ENCODE measurements around the gene CSNK1G2.

CSNK1G2 gene

DNA sequence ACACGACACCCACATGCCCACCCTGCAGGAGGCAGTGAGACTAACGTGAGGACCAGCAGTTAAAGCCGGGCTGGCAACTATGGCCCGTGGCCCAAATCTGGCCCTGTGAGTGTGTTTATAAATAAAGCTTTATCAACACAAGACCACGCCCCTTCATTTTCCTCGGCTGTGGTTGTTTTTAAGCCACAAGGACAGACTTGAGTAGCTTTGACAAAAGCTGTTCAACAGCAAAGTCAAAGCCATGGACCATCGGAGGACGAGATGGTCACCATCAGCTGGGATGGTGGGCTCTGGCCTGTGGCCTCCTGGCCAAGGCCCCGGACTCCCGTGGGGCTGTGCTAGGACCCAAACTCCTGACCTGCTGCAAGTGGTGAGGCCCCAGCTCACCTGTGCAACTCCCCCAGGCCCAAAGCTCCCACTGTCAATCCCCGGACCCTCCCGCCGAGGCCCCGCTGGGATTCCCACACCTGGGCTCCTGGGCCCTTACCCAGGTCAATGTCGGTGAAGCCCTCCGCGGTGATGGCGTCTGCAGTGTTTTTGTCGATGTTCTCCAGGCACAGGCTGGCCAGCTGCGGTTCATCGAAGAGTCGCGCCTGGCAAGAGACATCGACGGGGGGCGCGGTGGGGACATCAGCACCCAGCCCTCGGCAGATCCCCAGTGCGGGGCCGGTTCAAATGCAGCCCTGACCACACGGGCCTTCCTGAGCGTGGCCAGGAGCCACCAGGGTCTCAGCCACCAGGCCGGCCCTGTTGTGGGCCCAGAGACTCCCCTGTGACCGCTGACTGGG is 49.5 kb downstream of the CSNK1G2 start:
- no peak for DNase-seq

DNA sequence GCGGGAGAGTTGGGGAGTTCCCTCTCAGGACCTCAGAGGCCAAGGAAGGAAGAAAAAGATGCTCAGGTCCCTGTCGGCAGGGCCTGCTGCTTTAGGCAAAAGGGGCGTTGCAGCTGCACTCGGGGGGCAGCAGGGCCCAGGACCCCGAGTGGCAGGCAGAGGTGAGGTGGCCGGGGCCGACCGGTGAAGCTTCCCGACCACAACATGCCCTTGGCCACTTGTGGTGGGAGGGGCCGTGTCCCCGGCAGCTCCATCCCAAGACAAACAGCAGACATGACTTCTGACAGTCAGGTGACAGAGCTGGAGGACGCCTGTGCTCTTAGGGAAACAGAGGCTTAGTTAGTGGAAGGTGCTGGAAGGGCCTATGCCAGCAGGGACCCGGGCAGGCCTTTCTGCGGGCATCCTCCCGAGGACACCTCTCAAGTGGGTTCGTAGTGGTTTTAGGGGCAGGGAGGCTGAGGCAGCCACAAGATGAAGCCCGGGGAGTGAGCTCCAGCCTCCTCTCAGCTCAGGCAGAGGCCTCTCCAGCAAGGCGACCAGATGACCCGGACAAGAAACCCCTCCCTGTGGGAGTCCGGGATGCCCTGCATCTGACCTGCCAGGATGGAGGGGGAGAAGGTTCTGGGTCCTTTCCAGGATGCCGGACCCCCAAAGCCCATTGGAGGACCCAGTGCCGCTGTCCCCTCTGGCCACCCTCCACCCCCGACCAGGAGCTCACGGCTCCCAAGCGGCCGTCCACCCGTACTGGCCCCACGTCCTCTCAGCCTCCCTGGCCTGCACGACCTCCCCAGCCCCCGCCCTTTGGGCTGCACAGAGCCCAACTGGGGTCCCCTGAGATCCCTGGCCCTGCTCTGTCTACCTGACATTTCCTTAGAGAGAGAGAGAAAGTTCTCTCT is 50.3 kb downstream of the CSNK1G2 start:
- no peak for DNase-seq

DNA sequence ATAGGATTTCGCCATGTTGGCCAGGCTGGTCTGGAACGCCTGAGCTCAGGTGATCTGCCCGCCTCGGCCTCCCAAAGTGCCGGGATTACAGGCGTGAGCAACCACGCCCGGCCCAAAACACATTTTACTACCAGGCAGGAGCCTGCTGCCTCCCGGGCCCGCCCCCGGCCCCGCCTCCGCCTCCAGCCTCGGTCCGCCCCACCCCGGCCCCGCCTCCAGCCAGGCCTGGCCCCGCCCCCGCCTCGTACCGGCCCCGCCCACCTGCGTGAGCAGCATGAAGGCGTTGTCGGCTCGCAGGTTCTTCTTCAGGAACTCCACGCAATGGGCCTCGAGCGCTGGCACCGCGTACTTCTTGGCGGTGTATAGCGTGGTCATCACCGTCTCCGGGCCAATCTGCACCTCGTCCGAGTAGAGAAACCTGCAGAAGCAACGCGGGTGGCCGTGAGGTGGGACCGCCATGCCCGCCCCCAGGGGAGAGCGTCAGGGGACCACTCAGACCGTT is 51.8 kb downstream of the CSNK1G2 start:
- DNase-seq = no peak

DNA sequence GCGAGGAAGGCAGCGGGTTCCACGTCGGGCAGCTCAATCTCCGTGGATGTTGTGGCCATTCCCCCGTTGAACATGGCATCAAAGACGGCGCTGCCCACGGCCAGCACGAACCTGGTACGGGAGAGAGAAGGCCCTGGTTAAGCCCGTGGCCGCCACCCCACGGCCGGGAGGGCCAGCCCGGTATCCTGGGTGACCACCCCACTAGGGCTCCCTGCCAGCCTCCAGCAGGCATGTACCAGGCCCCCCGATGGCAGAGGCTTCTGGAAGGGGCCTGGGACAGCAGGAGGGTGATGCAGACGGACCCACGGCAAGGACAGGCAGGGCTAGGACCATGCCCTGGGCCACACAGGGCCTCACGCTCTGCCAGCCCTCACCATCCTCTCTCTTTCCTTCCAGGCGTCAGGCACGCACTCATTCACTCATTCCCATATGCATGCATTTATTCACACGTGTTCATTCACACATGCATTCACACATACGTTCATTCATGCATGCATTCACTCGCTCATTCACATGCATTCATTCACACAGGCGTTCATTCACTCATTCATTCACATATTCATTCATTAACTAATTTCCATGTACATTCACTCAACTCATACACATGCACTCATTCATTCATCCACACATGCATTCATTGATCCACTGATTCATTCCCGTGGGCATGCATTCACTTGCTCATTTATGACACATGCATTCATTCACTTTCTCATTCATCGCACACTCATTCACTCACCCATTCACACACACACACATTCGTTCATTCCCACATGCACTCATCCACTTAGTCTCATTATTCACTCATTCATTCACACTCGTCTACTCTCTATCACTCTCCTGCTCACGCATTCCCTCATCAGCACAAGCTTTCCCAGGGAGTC is 56.6 kb downstream of the CSNK1G2 start:
- DNase-seq = no peak

DNA sequence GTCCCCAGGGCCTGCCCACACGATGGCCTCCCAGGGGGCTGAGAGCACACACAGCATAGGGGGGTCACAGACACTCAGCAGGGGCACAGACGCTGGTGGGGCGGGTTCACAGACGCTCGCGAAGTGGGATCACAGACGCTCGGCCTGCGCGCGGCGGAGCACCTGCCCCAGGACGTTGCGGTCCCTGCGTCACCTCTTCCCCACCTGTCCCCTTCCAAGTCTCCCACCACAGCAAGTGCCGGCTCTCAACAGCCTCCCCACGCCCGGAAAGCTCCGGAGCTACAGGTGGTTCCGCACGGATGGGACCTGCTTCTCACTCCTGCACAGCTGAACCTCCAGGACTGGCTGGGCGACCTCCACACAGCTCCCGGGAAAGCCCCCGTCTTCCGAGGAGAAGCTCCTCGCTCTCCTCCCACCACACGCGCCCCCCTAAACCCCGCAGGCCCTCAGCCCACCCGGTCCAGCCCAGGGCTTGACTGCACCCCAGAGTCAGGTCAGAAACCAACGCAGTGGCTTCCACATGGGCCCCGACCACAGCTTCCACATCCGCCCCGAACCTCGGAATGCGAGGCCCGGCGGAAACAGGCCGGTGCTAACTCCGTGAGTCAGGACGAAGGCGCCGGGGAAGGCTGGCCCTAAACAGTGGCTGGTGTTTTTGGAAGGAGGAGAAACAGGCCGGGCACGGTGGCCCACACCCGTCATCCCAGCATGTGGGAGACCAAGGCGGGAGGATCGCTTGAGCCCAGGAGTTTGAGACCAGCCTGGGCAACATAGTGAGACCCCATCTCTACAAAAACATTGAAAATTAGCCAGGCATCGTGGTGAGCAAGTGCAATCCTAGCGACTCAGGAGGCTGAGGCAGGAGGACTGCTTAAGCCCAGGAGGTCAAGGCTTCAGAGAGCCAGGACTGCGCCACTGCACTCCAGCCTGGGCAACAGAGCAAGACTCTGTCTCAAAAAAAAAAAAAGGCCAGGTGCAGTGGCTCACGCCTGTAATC is 58.0 kb downstream of the CSNK1G2 start:
- no peak for DNase-seq

DNA sequence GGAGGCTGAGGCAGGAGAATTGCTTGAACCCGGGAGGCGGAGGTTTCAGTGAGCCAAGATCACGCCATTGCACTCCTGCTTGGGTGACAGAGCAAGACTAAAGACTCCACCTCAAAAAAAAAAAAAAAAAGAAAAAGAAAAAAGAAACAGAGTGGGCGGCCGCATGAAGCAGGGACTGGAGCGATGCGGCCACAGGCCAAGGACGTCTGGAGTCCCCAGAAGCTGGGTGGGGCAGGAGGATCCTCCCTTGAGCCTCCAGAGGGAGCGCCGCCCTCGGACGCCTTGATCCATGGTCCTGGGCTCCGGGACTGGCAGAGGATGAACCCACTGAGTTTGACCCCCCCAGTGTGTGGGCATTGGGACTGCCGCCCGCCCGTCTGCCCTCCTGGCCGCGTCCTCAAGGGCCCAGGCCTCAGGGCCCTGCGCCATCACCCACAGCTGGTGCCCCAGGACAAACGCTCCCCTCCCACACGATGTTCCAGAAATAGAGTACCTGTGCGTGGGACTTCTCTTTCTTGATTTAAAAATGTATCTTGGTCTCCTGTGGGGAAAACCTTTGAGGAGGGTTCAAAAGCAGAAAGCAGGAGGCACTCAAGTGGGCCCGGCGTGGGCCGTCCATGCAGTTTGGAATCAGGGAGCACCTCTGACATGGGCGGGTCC is 59.0 kb downstream of the CSNK1G2 start:
- DNase-seq = no peak

DNA sequence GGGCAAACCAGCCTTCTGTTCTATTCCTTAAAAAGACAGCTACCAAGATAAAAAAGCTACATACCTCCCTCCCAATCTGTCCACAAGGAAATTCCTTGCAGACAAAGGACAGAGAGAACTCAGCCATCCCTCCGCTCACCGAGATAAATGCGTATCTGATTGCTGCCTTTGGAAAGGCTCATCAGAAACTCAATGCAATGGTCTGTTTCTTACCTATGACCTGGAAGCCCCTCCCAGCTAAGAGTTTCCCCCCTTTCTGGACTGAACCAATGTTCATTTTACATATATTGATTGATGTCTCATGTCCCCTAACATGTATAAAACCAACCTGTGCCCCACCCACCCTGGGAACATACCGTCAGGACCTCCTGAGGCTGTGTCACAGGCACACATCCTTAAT is 62.9 kb downstream of the CSNK1G2 start:
- no peak for DNase-seq

DNA sequence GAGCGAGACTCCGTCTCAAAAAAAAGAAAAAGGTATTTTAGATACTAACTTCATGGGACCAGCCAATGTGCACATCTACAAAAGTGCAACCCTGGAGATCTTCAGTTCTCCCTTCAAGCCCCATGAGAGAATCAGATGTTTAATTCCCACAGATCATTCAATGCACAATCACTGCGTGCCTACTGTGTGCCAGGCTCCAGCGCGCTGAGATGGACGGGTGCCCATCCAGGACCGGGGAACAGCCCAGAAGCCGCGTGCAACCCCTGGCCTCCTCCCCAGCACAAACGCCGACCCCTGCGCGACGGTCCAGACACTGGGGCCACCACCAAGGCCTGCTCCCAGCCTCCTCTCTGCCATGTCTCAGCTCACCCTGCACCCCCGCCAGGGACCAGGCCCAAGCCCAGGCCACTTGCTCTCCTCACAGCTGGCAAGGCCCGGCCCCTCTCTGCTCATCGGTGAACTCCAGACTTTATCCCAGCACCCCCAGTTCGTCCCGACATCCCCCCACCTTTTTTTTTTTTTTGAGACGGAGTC is 69.2 kb downstream of the CSNK1G2 start:
- no peak for DNase-seq

DNA sequence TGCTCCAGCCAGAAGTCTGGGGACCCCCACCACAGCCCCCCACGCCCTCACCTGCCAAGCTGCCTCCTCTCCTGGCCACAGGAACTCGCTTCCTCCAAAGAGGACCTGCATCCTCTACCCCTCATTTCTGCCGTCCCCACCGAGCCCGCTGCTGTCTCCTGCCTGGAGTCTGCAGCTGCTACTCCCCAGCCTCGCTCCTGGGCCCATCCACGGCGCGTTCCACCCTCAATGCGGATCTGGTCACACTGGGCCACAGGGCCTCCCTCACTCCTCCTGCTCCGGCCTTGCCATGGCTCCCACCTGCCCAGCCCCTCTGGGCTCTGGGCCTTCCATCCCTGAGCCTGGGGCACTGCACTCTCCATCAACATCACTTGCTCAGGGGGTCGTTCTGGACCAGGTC is 70.2 kb downstream of the CSNK1G2 start:
- DNase-seq = no peak

DNA sequence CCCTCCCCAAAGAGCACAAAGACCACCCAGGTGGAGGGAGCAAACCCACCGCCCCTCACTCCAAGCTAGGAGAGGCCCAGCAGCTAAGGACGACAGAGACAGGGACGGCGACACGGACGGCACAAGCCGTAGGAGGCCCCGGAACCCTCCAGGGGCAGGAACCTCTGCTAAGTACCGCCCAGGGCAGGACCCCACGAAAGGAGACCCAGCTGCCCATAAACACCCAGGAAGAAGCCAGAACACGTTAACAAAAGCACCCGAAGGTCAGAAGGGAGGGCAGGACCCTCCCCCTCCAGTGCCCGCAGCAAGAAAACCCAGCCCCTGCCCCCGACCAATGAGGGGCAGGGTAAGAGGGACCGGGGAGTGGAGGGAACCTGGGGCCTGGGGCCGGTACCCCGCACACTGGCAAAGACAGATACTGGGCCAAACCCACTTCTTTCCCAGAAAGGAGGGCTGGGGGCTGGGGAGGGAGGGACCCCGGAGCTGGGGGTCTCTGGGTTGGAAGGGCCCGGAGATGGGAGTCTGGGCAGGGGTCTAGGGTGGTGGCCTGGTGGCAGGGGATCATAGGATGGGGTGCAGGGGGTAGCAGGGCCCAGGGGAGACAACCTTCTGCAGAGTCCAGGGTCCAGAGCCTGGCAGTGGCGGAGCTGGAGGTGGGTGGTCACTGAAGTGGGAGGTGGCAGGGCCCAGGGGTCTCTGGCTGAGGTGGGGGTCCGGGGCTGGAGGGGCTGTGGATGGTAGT is 72.1 kb downstream of the CSNK1G2 start:
- no peak for DNase-seq

DNA sequence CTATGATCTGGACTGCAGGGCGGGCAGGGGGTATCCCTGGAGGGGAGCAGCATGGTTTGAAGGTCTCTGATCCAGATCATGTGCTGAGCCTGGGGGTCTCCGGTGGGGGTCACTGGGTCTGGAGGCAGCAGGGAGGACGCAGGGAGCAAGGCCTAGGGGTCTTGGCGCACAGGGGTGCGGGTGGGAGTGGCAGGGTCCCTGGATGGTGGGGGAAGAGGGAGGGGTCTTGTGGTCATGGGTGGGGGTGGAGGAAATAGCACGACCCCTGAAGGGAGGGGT is 72.7 kb downstream of the CSNK1G2 start:
- no peak for DNase-seq

DNA sequence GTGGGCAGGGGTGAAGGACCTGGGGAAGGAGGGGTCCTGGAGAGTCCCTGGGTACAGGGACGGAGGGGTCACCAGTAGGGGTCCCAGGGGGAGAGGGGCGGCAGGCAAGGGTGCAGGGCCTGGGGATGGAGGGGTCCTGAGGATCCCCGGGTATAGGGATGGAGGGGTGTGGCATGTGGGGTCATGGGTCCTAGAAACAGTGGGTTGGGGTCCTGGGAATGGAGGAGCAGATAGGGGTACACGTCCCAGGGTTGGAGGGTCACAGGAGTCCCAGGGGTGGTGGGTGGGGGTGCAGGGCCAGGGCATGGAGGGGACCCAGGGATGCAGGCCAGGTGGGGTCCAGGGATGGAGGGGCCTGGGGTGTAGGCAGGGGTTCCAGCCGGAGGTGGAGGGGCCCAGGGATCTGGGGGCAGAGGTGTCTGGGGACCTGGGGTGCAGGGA is 73.2 kb downstream of the CSNK1G2 start:
- DNase-seq = no peak

DNA sequence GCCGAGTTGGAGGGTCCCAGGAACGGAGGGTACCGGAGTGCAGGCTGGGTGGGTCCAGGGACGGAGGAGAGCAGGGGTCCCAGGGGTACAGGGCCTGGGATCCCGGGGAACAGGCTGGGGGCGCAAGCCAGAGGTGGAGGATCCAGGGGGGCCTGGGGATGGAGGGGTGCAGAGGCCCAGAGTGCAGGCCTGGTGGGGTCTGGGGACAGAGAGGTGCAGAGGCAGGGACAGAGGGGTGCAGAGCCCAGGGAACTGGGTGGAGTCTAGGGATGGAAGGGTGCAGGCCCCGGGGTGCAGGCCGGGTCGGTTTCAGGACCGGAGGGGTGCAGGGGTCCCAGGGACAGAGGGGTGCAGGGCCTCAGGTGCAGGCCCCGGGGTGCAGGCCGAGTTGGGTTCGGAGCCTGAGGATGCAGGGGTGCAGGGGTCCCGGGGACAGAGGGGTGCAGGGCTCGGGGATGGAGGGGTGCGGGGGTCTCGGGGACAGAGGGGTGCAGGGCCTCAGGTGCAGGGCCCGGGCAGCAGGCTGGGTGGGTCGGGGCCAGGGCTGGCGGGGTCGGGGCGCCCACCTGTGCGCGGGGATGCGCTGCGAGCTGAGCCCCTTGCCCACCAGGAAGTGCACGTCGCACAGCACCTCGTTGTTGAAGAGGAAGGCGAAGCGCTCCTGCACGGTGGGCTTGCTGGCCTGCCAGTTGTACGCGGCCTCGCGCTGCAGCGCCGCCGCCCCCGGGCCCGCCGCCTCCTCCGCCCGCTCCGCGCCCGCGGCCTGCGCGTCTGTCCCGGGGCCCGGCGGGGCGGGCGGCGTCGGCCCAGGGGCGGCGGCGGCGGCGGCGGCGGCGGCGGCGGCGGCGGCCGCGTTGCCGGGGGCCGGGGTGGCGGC is 74.0 kb downstream of the CSNK1G2 start:
- DNase-seq = no peak

DNA sequence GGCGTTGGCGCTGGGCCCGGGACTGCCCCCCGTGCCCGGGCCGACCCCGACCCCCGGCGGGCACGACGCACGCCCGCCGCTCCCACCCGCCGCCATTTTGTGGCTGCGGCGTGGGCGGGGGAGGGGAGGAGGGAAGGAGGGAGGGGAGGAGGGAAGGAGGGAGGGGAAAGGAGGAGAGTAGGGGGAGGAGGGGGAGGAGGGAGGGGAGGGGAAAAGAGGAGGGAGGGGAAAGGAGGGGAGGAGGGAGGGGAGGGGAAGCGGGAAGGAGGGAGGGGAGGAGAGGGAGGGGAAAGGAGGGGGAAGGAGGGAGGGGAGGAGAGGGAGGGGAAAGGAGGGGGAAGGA is 74.6 kb downstream of the CSNK1G2 start, which contains the start of gene BTBD2:
TSS of gene BTBD2 (minus strand) at position 107 of the 343 bp plus-strand sequence. CDS start at position 96, 11 bp downstream.
- DNase-seq = no peak

DNA sequence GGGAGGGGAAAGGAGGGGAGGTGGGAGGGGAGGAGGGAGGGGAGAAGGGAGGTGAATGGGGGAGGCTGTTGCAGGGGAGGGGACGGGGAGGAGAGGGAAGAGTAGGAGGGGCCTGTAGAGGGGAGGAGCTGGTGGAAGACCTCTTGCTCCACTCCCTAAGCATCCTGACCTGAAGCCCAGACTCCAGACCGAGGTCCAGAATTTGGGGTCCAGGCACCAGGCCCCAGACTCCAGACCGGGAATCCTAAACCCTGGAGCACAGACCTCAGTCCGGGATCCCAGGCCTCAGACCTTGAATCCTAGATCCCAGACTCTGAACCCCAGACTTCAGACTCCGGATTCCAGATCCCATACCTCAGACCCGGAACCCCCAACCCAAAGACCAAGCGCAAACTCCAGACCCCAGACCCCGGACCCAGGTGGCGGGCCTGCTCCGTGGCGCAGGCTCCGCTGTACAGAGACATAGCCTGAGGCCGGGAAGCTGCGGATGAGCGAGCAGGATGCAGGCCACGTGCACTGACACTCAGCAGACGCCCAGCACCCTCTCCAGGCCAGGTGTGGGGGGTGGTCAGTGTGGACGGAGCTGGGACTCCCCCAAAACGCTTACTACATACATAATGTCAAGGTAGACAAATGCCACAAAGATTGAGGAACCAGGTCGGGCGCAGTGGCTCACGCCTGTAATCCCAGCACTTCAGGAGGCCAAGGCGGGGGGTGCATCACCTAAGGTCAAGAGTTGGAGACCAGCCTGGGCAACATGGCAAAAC is 75.3 kb downstream of the CSNK1G2 start:
- no peak for DNase-seq

DNA sequence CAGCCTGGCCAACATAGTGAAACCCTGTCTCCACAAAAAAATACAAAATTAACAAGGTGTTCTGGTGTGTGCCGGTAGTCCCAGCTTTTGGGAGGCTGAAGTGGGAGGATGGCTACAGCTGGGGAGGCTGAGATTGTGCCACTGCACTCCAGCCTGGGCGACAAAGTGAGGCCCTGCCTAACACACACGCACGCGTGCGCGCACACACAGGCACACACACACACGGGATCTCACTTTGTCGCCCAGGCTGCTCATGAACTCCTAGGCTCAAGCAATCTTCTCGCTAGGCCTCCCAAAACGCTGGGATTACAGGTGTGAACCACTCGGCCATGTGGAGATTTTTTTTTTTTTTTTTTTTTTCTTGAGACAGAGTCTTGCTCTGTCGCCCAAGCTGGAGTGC is 77.8 kb downstream of the CSNK1G2 start:
- no peak for DNase-seq

DNA sequence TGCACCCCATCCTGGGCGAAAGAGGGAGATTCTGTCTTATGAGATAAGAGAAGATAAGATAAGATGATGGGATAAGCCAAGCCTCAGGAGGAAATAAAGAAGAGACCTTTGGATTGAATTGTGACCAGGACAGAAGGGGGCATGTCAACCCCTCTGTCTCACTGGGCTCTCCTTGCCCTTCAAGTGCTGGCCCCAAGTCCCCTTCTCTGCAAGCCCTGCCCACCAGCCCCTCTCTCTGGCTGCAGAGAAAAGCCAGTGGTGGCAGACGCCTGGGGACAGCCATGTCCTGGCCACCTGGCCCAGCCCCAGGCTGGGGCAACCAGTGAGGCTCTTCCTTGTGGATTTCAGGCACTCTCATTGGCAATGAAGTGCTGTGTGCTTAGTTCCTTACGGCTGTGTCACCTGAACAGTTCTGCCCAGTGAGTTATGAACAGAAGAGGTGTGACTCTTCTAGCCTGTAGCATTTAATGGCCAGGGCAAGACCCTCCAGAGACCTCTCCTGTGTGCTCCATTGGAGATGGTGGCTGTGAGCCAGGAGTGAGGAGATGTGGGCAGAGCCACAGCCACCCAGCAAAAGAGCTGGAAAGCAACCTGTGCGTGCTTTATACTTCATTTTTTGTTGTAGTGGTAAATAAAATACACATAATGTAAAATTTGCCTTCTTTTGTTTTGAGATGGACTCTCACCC is 80.6 kb downstream of the CSNK1G2 start:
- DNase-seq = no peak

DNA sequence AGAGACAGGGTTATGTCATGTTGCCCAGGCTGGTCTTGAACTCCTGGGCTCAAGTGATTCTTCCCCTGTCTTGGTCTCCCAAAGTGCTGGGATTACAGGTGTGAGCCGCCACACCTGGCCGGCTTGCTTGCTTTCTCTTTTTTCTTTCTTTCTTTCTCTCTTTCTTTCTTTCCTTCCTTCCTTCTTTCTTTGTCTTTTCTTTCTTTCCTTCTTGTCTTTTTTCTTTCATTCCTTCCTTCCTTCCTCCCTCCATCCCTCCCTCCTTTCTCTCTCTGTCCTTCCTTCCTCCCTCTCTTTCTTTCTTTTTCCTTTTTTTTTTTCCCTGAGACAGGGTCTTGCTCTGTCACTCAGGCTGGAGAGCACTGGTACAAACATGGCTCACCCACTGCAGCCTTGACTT is 81.3 kb downstream of the CSNK1G2 start:
- no peak for DNase-seq

All from activated gamma-delta T cell (primary cell).